Measurements from ENCODE around the gene DGKB. TPM values are rescaled to one million over a fixed set of nuclear protein-coding genes. Genes with fewer than 3 reads are reported as not detected.

DGKB gene
- total and polyA plus RNA-seq, 2 donors (not counting 1 experiment from before 2014, with no cell fraction given) = 0.31 TPM; not detected in 1

DNA sequence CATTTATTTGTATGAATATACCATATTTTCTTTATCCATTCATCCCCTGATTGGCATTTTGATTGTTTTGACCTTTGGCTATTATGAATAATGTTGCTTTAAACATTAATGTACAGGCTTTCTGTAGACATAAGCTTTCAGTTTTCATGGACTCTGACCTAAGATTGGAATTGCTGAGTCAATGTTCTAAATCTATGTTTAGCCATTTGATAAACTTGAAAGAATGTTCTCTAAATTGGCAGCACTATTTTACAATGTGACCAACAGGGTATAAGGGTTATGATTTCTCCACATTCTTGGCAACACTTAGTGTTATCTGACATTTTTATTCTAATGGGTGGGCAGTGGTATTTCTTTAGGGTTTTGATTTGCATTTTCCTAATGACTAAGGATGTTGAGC lies 683.4 kb downstream of the DGKB start:
- no peak overlapping the region for H2AFZ ChIP-seq (ENCODE audit: low read length)
- H3K4me1 ChIP-seq (ENCODE audit: control insufficient read depth, extremely low read depth, insufficient read depth, low read length) = no peaks in the 10 kb centered on the region
- H3K9ac ChIP-seq (ENCODE audit: insufficient read depth, low read length) = no peak overlapping the region
- H3K4me3 ChIP-seq (replicated peaks in 1 of 4; ENCODE audit: control extremely low read depth in 1 of 4, insufficient read depth in 1 of 4, low read depth in 3 of 4, low read length in 4 of 4) = no peak overlapping the region
- peak; percentile 25 to 39 for DNase-seq (ENCODE audit: low read depth in 2 of 2)
- TF ChIP-seq, protein P1, sequence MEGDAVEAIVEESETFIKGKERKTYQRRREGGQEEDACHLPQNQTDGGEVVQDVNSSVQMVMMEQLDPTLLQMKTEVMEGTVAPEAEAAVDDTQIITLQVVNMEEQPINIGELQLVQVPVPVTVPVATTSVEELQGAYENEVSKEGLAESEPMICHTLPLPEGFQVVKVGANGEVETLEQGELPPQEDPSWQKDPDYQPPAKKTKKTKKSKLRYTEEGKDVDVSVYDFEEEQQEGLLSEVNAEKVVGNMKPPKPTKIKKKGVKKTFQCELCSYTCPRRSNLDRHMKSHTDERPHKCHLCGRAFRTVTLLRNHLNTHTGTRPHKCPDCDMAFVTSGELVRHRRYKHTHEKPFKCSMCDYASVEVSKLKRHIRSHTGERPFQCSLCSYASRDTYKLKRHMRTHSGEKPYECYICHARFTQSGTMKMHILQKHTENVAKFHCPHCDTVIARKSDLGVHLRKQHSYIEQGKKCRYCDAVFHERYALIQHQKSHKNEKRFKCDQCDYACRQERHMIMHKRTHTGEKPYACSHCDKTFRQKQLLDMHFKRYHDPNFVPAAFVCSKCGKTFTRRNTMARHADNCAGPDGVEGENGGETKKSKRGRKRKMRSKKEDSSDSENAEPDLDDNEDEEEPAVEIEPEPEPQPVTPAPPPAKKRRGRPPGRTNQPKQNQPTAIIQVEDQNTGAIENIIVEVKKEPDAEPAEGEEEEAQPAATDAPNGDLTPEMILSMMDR (conservative IDR thresholded peaks at IDR 0.05 in 1 of 2, IDR thresholded peaks at IDR 0.05 in 1 of 2; ENCODE audit: low read depth in 1 of 2, low read length in 2 of 2) = no peak
- no peak for TF ChIP-seq EZH2 (IDR thresholded peaks at IDR 0.05; ENCODE audit: low read length, missing control alignments)
- no peak overlapping the region for H3K27ac ChIP-seq (ENCODE audit: insufficient read depth, low read length)
- no peak overlapping the region for H3K4me2 ChIP-seq (ENCODE audit: extremely low read depth, insufficient read depth, low read length)
- no peaks in the 10 kb centered on the region for H3K27me3 ChIP-seq (ENCODE audit: control insufficient read depth, insufficient read depth, low read length)
- no peaks in the 10 kb centered on the region for H4K20me1 ChIP-seq (ENCODE audit: control insufficient read depth, extremely low read depth, insufficient read depth, low read length)
- no peaks in the 10 kb centered on the region for H3K79me2 ChIP-seq (ENCODE audit: control insufficient read depth, insufficient read depth, low read length)
- no peaks in the 10 kb centered on the region for H3K9me3 ChIP-seq (ENCODE audit: control insufficient read depth, insufficient read depth, low read depth, low read length)
- no peaks in the 10 kb centered on the region for H3K36me3 ChIP-seq (ENCODE audit: control insufficient read depth, insufficient read depth, low read length)

DNA sequence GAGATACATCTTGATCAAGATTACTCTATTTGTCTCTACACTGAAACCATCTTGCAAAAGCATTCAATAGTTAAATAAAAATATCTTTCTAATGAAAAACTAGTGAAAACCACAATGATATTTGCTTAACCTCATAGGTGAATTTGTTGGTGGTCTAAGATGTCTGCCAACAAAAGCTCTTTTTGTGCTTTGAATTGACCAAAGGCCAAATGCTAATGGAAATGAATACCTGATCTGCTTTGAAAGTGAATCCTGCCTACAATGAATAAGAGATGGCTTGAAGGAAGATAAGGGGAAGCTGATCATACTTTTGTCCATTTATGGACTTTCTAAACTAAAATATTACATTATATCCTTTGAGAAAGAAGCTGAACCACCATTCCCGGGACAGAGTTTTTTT lies 684.2 kb downstream of the DGKB start:
- DNase-seq (ENCODE audit: low read depth in 2 of 2) = peak in 1 of 2 donors; percentile 71
- H3K36me3 ChIP-seq (ENCODE audit: control insufficient read depth, insufficient read depth, low read length) = no peaks in the 10 kb centered on the region
- no peak overlapping the region for H2AFZ ChIP-seq (ENCODE audit: low read length)
- no peaks in the 10 kb centered on the region for H3K9me3 ChIP-seq (ENCODE audit: control insufficient read depth, insufficient read depth, low read depth, low read length)
- no peaks in the 10 kb centered on the region for H4K20me1 ChIP-seq (ENCODE audit: control insufficient read depth, extremely low read depth, insufficient read depth, low read length)
- H3K9ac ChIP-seq (ENCODE audit: insufficient read depth, low read length) = no peak overlapping the region
- no peaks in the 10 kb centered on the region for H3K79me2 ChIP-seq (ENCODE audit: control insufficient read depth, insufficient read depth, low read length)
- no peak overlapping the region for H3K27ac ChIP-seq (ENCODE audit: insufficient read depth, low read length)
- H3K27me3 ChIP-seq (ENCODE audit: control insufficient read depth, insufficient read depth, low read length) = no peaks in the 10 kb centered on the region
- no peak for TF ChIP-seq EZH2 (IDR thresholded peaks at IDR 0.05; ENCODE audit: low read length, missing control alignments)
- TF ChIP-seq, protein P1 (conservative IDR thresholded peaks at IDR 0.05 in 1 of 2, IDR thresholded peaks at IDR 0.05 in 1 of 2; ENCODE audit: low read depth in 1 of 2, low read length in 2 of 2) = no peak
- no peak overlapping the region for H3K4me3 ChIP-seq (replicated peaks in 1 of 4; ENCODE audit: control extremely low read depth in 1 of 4, insufficient read depth in 1 of 4, low read depth in 3 of 4, low read length in 4 of 4)
- no peak overlapping the region for H3K4me2 ChIP-seq (ENCODE audit: extremely low read depth, insufficient read depth, low read length)
- H3K4me1 ChIP-seq (ENCODE audit: control insufficient read depth, extremely low read depth, insufficient read depth, low read length) = no peaks in the 10 kb centered on the region

DNA sequence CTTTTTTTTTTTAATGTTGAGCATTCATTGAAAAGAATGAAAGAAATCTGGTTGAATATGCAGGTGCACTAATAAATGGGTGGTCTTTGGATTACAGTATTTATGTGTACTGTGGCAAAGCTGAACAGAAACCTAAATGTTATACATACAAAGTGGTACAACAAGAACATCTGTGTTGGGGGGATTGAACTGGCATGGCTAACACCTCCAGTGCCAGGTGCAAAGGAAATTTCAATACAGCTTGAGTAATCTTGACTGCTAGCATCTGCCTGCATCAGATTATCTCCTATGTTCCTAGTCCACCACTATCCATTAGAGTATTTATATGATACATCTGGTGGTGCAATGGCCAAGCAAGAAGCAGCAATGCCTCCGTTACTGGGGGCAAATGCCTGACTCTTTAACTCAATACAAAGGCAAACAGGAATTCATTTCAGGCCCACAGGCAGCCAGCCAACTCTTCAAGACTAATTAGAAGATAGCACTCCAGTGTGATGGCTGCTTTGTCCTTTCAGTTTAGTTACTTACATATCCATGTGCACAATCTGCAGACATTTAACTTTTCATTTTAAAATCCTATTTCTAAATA lies 692.6 kb downstream of the DGKB start:
- no peaks in the 10 kb centered on the region for H3K79me2 ChIP-seq (ENCODE audit: control insufficient read depth, insufficient read depth, low read length)

More for the DNA sequence above, 692.6 kb downstream of the DGKB start:
- H3K4me1 ChIP-seq (ENCODE audit: control insufficient read depth, extremely low read depth, insufficient read depth, low read length) = no peaks in the 10 kb centered on the region
- no peaks in the 10 kb centered on the region for H3K9me3 ChIP-seq (ENCODE audit: control insufficient read depth, insufficient read depth, low read depth, low read length)
- no peak overlapping the region for H3K4me3 ChIP-seq (replicated peaks in 1 of 4; ENCODE audit: control extremely low read depth in 1 of 4, insufficient read depth in 1 of 4, low read depth in 3 of 4, low read length in 4 of 4)
- H4K20me1 ChIP-seq (ENCODE audit: control insufficient read depth, extremely low read depth, insufficient read depth, low read length) = no peaks in the 10 kb centered on the region
- no peak overlapping the region for H3K27ac ChIP-seq (ENCODE audit: insufficient read depth, low read length)
- H3K9ac ChIP-seq (ENCODE audit: insufficient read depth, low read length) = no peak overlapping the region
- DNase-seq (ENCODE audit: low read depth in 2 of 2) = no peak
- no peaks in the 10 kb centered on the region for H3K27me3 ChIP-seq (ENCODE audit: control insufficient read depth, insufficient read depth, low read length)
- no peak for TF ChIP-seq EZH2 (IDR thresholded peaks at IDR 0.05; ENCODE audit: low read length, missing control alignments)
- H3K36me3 ChIP-seq (ENCODE audit: control insufficient read depth, insufficient read depth, low read length) = no peaks in the 10 kb centered on the region
- no peak overlapping the region for H3K4me2 ChIP-seq (ENCODE audit: extremely low read depth, insufficient read depth, low read length)
- no peak overlapping the region for H2AFZ ChIP-seq (ENCODE audit: low read length)
